DOHH2 (cell line): ENCODE measurements around the gene VWA5B1.

ENCODE experiments used
- CTCF ChIP-seq: fragments of 200-600 bp; sonication (generic); IDR thresholded peaks from one replicate; pipeline ENCODE4 v1.5.1; 2014; ENCODE audit warnings: antibody characterized with exemption, mild to moderate bottlenecking, low read depth, low read length; ENCODE audit not compliant: poor library complexity, severe bottlenecking
- EZH2phosphoT487 ChIP-seq: fragments of 200-600 bp; sonication (generic); IDR thresholded peaks from 2 replicates; pipeline ENCODE4 v1.6.1; 2017; ENCODE audit warnings: borderline replicate concordance, mild to moderate bottlenecking, antibody characterized with exemption, low read length, moderate library complexity, mixed read lengths

- no peak for TF ChIP-seq CTCF
- TF ChIP-seq EZH2phosphoT487, result no peak
Observed at GRCh38 chr1:20323613-20323920, 32.9 kb downstream of the VWA5B1 start.
